Measurements from ENCODE around the gene MIER1. TPM values are rescaled to one million over a fixed set of nuclear protein-coding genes. Genes with fewer than 3 reads are reported as not detected.

MIER1 gene
- 8.0 to 11.3 TPM (median 10.3 TPM) in 5 replicates for total RNA-seq (2022; extraction: Qiagen RNA extraction)

GRCh38 chr1:66924756-66925557, at the start of gene MIER1, which contains the start of gene DNAI4:
Gene MIER1 (plus strand): TSS chr1:66924990. CDS start chr1:66925029, 39 bp downstream.
Gene DNAI4 (minus strand): TSS chr1:66924856. CDS start chr1:66924831, 25 bp downstream.

Other genes with a start within 250 kb of the MIER1 start
- not detected in 5 replicates for gene DYNLT5, start 172.5 kb upstream of the MIER1 start, total RNA-seq (2022; extraction: Qiagen RNA extraction)
- gene INSL5, start 123.7 kb upstream of the MIER1 start, total RNA-seq (2022; extraction: Qiagen RNA extraction): not detected in 5 replicates
- gene DNAI4, start 134 bp upstream of the MIER1 start, total RNA-seq (2022; extraction: Qiagen RNA extraction): 0.43 to 1.8 TPM (median 0.65 TPM) in 5 replicates
- gene SLC35D1, start 129.2 kb downstream of the MIER1 start, total RNA-seq (2022; extraction: Qiagen RNA extraction): 6.1 to 7.5 TPM (median 6.6 TPM) in 5 replicates
- gene C1orf141, start 210.0 kb downstream of the MIER1 start, total RNA-seq (2022; extraction: Qiagen RNA extraction): not detected in 5 replicates
- not detected in 5 replicates for gene IL23R, start 241.5 kb downstream of the MIER1 start, total RNA-seq (2022; extraction: Qiagen RNA extraction)

All from A549 treated with CORT108297 at 1 μM for 4 hours (cell line).